GM12801 (cell line): Measurements from ENCODE around the gene NEDD4L.

Source experiments
- CTCF ChIP-seq: IDR thresholded peaks from one replicate; pipeline ENCODE4 v1.5.1; 2011; ENCODE audit warnings: control low read depth; ENCODE audit not compliant: insufficient read length; ENCODE audit errors: extremely low read depth

The NEDD4L gene

GRCh38 chr18:58447402-58448095 lies 403.5 kb downstream of the NEDD4L start:
- TF ChIP-seq CTCF, result no peak

GRCh38 chr18:58449464-58449863 lies 405.4 kb downstream of the NEDD4L start:
- TF ChIP-seq CTCF, result no peak
